Measurements from ENCODE around the gene GSTA2.
"Not testable (repeated sequence)": the region's sequence is repeated elsewhere in the genome, so short reads cannot be mapped to it uniquely, and the experiment has no call there.

Gene GSTA2

DNA sequence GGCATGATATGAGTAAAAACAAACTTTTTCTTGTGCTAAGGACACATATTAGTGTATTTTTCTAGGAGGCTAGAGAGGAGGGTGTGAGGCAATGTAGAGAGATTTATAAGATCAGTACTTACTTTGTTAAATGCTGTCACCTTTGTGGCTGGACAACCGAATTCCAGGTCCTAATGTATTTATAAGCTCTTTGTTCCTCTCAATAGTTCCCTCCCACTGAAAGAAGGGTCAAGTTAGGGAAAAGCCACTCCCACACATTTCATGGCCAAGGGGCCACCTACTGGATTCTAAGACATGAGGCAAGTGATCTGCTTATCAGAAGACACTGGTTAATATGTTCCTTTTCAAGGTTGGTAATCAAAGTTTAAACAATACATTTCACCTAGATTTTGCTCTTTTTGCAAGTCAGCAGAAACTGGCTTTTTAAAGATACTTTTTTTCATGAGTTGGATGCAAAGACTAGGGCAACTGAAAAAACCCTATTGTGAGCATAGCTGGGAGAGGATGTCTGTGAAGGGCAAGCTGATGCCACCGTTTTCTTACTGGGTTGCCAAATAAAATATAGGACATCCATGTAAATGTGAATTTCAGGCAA lies at the start of gene GSTA2:
GSTA2 (minus strand) TSS at position 154 of the 595 bp plus-strand sequence. CDS start 5,528 bp downstream, outside the sequence.
- not testable (repeated sequence) for H3K4me2 ChIP-seq (ENCODE audit: low read depth, low read length); DNase-seq; H3F3A ChIP-seq (ENCODE audit: insufficient read depth, low read length); H3K9ac ChIP-seq (ENCODE audit: low read length); H3K27me3 ChIP-seq (replicated peaks; ENCODE audit: insufficient read depth, low read length); H4K20me1 ChIP-seq (ENCODE audit: insufficient read depth, low read length); H3K9me3 ChIP-seq (replicated peaks; ENCODE audit: insufficient read depth, low read length); H3K9me2 ChIP-seq (replicated peaks; ENCODE audit: insufficient read depth, low read length); H2AFZ ChIP-seq (ENCODE audit: low read length); H3K4me3 ChIP-seq (ENCODE audit: low read length); H3K36me3 ChIP-seq (replicated peaks; ENCODE audit: insufficient read depth, low read length); H3K27ac ChIP-seq (ENCODE audit: low read length); H3K79me2 ChIP-seq (ENCODE audit: low read length); H3K4me1 ChIP-seq (ENCODE audit: low read length)

DNA sequence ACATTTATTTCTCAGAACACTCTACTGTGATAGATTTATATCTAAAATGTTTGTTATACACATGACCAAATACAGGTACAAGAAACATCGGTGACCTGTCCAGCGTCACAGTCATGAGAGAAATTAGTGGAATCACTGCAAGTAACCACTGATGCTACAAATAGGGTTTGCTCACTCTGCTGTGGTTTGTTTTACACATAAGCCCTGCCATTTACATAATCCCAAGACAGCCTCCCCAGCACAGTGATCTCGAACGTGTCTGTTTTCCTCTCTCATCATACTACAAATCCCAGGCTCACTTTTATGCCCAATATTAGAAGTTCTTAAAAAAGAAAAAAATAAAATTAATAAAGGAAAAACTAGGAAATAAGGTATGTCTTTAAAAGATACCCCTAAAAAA lies 46.5 kb upstream of the GSTA2 start:
- DNase-seq; H3K9me2 ChIP-seq (replicated peaks; ENCODE audit: insufficient read depth, low read length); H3K79me2 ChIP-seq (ENCODE audit: low read length); H3K4me3 ChIP-seq (ENCODE audit: low read length); H2AFZ ChIP-seq (ENCODE audit: low read length); H3F3A ChIP-seq (ENCODE audit: insufficient read depth, low read length); H3K4me2 ChIP-seq (ENCODE audit: low read depth, low read length); H3K9ac ChIP-seq (ENCODE audit: low read length); H4K20me1 ChIP-seq (ENCODE audit: insufficient read depth, low read length); H3K27ac ChIP-seq (ENCODE audit: low read length); H3K4me1 ChIP-seq (ENCODE audit: low read length); H3K27me3 ChIP-seq (replicated peaks; ENCODE audit: insufficient read depth, low read length); H3K9me3 ChIP-seq (replicated peaks; ENCODE audit: insufficient read depth, low read length); H3K36me3 ChIP-seq (replicated peaks; ENCODE audit: insufficient read depth, low read length): not testable (repeated sequence)

DNA sequence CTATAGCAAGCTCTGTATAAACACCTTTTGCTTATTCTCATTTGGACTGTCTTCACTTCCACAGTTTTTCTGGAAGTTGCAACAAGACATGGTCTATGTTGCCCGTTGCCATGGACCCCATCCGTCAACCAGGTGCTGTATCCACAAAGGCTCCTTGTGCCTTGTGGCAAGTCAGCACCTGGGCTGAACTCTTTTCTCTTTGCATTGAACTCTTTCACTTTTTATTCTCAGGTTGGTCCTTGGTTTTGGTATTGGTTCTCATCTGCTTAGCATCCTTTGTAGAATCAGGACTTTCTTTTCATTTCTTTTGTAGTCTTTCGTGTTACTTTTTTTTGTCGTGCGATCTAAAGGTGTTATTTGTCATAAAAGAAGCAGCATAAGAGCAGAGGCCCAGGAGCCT lies 45.4 kb upstream of the GSTA2 start:
- no peaks in the 10 kb centered on the region for H3K9me2 ChIP-seq (replicated peaks; ENCODE audit: insufficient read depth, low read length)
- no peak overlapping the region for H3K4me3 ChIP-seq (ENCODE audit: low read length)
- H3K79me2 ChIP-seq (ENCODE audit: low read length): no peaks in the 10 kb centered on the region
- no peak overlapping the region for H3K9ac ChIP-seq (ENCODE audit: low read length)
- H3K4me2 ChIP-seq (ENCODE audit: low read depth, low read length): peak overlapping the region; percentile 14; the same call in 1 of the 2 replicates
- H4K20me1 ChIP-seq (ENCODE audit: insufficient read depth, low read length): no peaks in the 10 kb centered on the region
- H2AFZ ChIP-seq (ENCODE audit: low read length): no peak overlapping the region
- TF ChIP-seq EZH2 (optimal IDR thresholded peaks at IDR 0.05; ENCODE audit: low read depth, low read length) (no peak), EZH2phosphoT487 (IDR thresholded peaks at IDR 0.05; ENCODE audit: low read length) (no peak)
- TF ChIP-seq, protein P1, sequence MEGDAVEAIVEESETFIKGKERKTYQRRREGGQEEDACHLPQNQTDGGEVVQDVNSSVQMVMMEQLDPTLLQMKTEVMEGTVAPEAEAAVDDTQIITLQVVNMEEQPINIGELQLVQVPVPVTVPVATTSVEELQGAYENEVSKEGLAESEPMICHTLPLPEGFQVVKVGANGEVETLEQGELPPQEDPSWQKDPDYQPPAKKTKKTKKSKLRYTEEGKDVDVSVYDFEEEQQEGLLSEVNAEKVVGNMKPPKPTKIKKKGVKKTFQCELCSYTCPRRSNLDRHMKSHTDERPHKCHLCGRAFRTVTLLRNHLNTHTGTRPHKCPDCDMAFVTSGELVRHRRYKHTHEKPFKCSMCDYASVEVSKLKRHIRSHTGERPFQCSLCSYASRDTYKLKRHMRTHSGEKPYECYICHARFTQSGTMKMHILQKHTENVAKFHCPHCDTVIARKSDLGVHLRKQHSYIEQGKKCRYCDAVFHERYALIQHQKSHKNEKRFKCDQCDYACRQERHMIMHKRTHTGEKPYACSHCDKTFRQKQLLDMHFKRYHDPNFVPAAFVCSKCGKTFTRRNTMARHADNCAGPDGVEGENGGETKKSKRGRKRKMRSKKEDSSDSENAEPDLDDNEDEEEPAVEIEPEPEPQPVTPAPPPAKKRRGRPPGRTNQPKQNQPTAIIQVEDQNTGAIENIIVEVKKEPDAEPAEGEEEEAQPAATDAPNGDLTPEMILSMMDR (IDR thresholded peaks at IDR 0.05; ENCODE audit: low read length): no peak
- peaks cover 5% of the 10 kb centered on the region for H3F3A ChIP-seq (ENCODE audit: insufficient read depth, low read length)
- peaks cover 9% of the 10 kb centered on the region for H3K4me1 ChIP-seq (ENCODE audit: low read length)
- no peaks in the 10 kb centered on the region for H3K9me3 ChIP-seq (replicated peaks; ENCODE audit: insufficient read depth, low read length)
- no peak overlapping the region for H3K27ac ChIP-seq (ENCODE audit: low read length)
- no peaks in the 10 kb centered on the region for H3K27me3 ChIP-seq (replicated peaks; ENCODE audit: insufficient read depth, low read length)
- H3K36me3 ChIP-seq (replicated peaks; ENCODE audit: insufficient read depth, low read length): no peaks in the 10 kb centered on the region
- peak; percentile 57 for DNase-seq

DNA sequence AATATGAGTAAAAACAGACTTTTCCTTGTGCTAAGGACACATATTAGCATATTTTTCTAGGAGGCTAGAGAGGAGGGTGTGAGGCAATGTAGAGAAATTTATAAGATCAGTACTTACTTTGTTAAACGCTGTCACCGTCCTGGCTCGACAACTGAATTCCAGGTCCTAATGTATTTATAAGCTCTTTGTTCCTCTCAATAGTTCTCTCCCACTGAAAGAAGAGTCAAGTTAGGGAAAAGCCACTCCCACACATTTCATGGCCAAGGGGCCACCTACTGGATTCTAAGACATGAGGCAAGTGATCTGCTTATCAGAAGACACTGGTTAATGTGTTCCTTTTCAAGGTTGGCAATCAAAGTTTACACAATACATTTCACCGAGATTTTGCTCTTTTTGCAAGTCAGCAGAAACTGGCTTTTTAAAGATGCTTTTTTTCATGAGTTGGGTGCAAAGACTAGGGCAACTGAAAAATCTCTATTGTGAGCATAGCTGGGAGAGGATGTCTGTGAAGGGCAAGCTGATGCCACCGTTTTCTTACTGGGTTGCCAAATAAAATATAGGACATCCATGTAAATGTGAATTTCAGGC lies 40.5 kb upstream of the GSTA2 start, which contains the start of gene GSTA1:
GSTA1 (minus strand) TSS at position 149 of the 588 bp plus-strand sequence. CDS start 4,549 bp downstream, outside the sequence.
- H3K9ac ChIP-seq (ENCODE audit: low read length); H3K36me3 ChIP-seq (replicated peaks; ENCODE audit: insufficient read depth, low read length); H3K4me2 ChIP-seq (ENCODE audit: low read depth, low read length); H3K79me2 ChIP-seq (ENCODE audit: low read length); DNase-seq; H2AFZ ChIP-seq (ENCODE audit: low read length); H3K4me1 ChIP-seq (ENCODE audit: low read length); H3K9me3 ChIP-seq (replicated peaks; ENCODE audit: insufficient read depth, low read length); H3K9me2 ChIP-seq (replicated peaks; ENCODE audit: insufficient read depth, low read length); H3K27me3 ChIP-seq (replicated peaks; ENCODE audit: insufficient read depth, low read length); H3K4me3 ChIP-seq (ENCODE audit: low read length); H4K20me1 ChIP-seq (ENCODE audit: insufficient read depth, low read length); H3F3A ChIP-seq (ENCODE audit: insufficient read depth, low read length); H3K27ac ChIP-seq (ENCODE audit: low read length): not testable (repeated sequence)

DNA sequence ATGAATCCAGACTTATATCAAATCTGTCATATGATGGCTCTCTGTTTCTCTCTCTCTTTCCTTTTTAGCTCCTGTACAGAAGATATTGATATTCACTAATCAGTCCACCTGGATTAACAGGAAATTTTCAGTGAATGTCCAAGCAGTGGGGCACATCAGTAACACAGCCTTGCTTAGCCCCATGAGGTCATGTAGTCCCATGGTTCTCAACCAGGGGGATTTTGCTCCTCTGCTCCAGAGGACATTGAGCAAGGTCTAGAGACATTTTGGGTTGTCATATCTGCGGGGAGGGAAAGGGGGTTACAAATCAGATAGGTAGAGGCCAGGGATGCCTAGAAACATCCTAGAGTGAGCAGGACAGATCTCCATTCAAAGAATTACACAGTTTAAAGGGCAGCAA lies 39.5 kb upstream of the GSTA2 start:
- Histone ChIP-seq H4K20me1 (ENCODE audit: insufficient read depth, low read length) (no peaks in the 10 kb centered on the region), H3K4me3 (ENCODE audit: low read length) (no peak overlapping the region), H3K4me2 (ENCODE audit: low read depth, low read length) (no peak overlapping the region), H3K79me2 (ENCODE audit: low read length) (no peaks in the 10 kb centered on the region), H3K4me1 (ENCODE audit: low read length) (no peaks in the 10 kb centered on the region), H2AFZ (ENCODE audit: low read length) (no peak overlapping the region), H3K9ac (ENCODE audit: low read length) (no peak overlapping the region), H3K9me3 (replicated peaks; ENCODE audit: insufficient read depth, low read length) (no peaks in the 10 kb centered on the region), H3K27ac (ENCODE audit: low read length) (no peak overlapping the region), H3K9me2 (replicated peaks; ENCODE audit: insufficient read depth, low read length) (no peaks in the 10 kb centered on the region), H3K27me3 (replicated peaks; ENCODE audit: insufficient read depth, low read length) (no peaks in the 10 kb centered on the region), H3F3A (ENCODE audit: insufficient read depth, low read length) (no peaks in the 10 kb centered on the region), H3K36me3 (replicated peaks; ENCODE audit: insufficient read depth, low read length) (no peaks in the 10 kb centered on the region)
- no peak for DNase-seq
- TF ChIP-seq, protein P1 (IDR thresholded peaks at IDR 0.05; ENCODE audit: low read length): no peak
- TF ChIP-seq EZH2phosphoT487 (IDR thresholded peaks at IDR 0.05; ENCODE audit: low read length): no peak
- no peak for TF ChIP-seq EZH2 (optimal IDR thresholded peaks at IDR 0.05; ENCODE audit: low read depth, low read length)

Measured in MM.1S (cell line).